ENCODE measurements around the gene EPHA6.

GRCh38 chr3:97778152-97778551 lies 963.8 kb downstream of the EPHA6 start:
- TF ChIP-seq, protein P1, sequence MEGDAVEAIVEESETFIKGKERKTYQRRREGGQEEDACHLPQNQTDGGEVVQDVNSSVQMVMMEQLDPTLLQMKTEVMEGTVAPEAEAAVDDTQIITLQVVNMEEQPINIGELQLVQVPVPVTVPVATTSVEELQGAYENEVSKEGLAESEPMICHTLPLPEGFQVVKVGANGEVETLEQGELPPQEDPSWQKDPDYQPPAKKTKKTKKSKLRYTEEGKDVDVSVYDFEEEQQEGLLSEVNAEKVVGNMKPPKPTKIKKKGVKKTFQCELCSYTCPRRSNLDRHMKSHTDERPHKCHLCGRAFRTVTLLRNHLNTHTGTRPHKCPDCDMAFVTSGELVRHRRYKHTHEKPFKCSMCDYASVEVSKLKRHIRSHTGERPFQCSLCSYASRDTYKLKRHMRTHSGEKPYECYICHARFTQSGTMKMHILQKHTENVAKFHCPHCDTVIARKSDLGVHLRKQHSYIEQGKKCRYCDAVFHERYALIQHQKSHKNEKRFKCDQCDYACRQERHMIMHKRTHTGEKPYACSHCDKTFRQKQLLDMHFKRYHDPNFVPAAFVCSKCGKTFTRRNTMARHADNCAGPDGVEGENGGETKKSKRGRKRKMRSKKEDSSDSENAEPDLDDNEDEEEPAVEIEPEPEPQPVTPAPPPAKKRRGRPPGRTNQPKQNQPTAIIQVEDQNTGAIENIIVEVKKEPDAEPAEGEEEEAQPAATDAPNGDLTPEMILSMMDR (IDR thresholded peaks at IDR 0.05), result no peak
- TF ChIP-seq, protein P2, sequence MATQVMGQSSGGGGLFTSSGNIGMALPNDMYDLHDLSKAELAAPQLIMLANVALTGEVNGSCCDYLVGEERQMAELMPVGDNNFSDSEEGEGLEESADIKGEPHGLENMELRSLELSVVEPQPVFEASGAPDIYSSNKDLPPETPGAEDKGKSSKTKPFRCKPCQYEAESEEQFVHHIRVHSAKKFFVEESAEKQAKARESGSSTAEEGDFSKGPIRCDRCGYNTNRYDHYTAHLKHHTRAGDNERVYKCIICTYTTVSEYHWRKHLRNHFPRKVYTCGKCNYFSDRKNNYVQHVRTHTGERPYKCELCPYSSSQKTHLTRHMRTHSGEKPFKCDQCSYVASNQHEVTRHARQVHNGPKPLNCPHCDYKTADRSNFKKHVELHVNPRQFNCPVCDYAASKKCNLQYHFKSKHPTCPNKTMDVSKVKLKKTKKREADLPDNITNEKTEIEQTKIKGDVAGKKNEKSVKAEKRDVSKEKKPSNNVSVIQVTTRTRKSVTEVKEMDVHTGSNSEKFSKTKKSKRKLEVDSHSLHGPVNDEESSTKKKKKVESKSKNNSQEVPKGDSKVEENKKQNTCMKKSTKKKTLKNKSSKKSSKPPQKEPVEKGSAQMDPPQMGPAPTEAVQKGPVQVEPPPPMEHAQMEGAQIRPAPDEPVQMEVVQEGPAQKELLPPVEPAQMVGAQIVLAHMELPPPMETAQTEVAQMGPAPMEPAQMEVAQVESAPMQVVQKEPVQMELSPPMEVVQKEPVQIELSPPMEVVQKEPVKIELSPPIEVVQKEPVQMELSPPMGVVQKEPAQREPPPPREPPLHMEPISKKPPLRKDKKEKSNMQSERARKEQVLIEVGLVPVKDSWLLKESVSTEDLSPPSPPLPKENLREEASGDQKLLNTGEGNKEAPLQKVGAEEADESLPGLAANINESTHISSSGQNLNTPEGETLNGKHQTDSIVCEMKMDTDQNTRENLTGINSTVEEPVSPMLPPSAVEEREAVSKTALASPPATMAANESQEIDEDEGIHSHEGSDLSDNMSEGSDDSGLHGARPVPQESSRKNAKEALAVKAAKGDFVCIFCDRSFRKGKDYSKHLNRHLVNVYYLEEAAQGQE (IDR thresholded peaks at IDR 0.05), result no peak
- TF ChIP-seq RARB (CRISPR knock-in tag; IDR thresholded peaks at IDR 0.05) (no peak), POLR2A (IDR thresholded peaks at IDR 0.05; ENCODE audit: low read length) (no peak), EHMT2 (IDR thresholded peaks at IDR 0.05; ENCODE audit: low read depth) (no peak), NFE2L2 (conservative IDR thresholded peaks at IDR 0.05; ENCODE audit: low read length) (no peak), CEBPB (IDR thresholded peaks at IDR 0.05) (no peak), TP53 (CRISPR knock-in tag; IDR thresholded peaks at IDR 0.05) (no peak), CHD2 (IDR thresholded peaks at IDR 0.05; ENCODE audit: low read length, partially characterized antibody) (no peak), MAZ (IDR thresholded peaks at IDR 0.05; ENCODE audit: borderline replicate concordance, low read depth, low read length) (no peak), CHD4 (IDR thresholded peaks at IDR 0.05; ENCODE audit: borderline replicate concordance) (no peak)

All from A549 (cell line).